Brain microvascular endothelial cell (primary cell): ENCODE measurements around the gene ZNF254.

ENCODE experiments used
- DNase-seq: peaks from one replicate; pipeline ENCODE4 v3.0.0-alpha.2; 2020
- H3K27ac ChIP-seq: fragments of 250-450 bp; sonication (Bioruptor Pico); 2 replicates; pipeline ENCODE4 v1.5.1; 2020; ENCODE audit warnings: mild to moderate bottlenecking, moderate library complexity
- H3K27me3 ChIP-seq: fragments of 250-450 bp; sonication (Bioruptor Pico); replicated peaks from 2 replicates; pipeline ENCODE4 v1.5.1; 2020; ENCODE audit warnings: mild to moderate bottlenecking
- H3K36me3 ChIP-seq: fragments of 250-450 bp; sonication (Bioruptor Pico); replicated peaks from 2 replicates; pipeline ENCODE4 v1.5.1; 2020; ENCODE audit warnings: mild to moderate bottlenecking
- H3K4me3 ChIP-seq: 2 replicates; pipeline ENCODE4 v1.5.1; 2011; ENCODE audit warnings: low read depth, mild to moderate bottlenecking, control low read depth, low read length, moderate library complexity
- in situ Hi-C: cut with HindIII; loops from 2 replicates; pipeline ENCODE4 v1.10.0; 2017; ENCODE audit warnings: low sequenced_read_pairs, low pct_ligation_motif_present
- TF ChIP-seq, protein P1 (sequence below): IDR thresholded peaks from 2 replicates; pipeline ENCODE4 v1.5.1; 2011; ENCODE audit warnings: low read depth, mild to moderate bottlenecking, moderate library complexity, low read length, control low read depth, inconsistent platforms; ENCODE audit errors: missing control alignments

The ZNF254 gene

GRCh38 chr19:24059563-24060295, 27.3 kb upstream of the ZNF254 start:
- Histone ChIP-seq H3K27ac (no peak overlapping the region), H3K4me3 (no peak overlapping the region), H3K36me3 (peaks cover 36% of the 10 kb centered on the region), H3K27me3 (no peaks in the 10 kb centered on the region)
- in situ Hi-C loops, result no loop called here
- TF ChIP-seq, protein P1, sequence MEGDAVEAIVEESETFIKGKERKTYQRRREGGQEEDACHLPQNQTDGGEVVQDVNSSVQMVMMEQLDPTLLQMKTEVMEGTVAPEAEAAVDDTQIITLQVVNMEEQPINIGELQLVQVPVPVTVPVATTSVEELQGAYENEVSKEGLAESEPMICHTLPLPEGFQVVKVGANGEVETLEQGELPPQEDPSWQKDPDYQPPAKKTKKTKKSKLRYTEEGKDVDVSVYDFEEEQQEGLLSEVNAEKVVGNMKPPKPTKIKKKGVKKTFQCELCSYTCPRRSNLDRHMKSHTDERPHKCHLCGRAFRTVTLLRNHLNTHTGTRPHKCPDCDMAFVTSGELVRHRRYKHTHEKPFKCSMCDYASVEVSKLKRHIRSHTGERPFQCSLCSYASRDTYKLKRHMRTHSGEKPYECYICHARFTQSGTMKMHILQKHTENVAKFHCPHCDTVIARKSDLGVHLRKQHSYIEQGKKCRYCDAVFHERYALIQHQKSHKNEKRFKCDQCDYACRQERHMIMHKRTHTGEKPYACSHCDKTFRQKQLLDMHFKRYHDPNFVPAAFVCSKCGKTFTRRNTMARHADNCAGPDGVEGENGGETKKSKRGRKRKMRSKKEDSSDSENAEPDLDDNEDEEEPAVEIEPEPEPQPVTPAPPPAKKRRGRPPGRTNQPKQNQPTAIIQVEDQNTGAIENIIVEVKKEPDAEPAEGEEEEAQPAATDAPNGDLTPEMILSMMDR, result no peak
- DNase-seq, result no peak

- Histone ChIP-seq H3K36me3 (peaks cover 35% of the 10 kb centered on the region), H3K27me3 (no peaks in the 10 kb centered on the region), H3K27ac (no peak overlapping the region), H3K4me3 (no peak overlapping the region)
- DNase-seq, result no peak
- in situ Hi-C loops, result no loop called here
- TF ChIP-seq, protein P1, result no peak
Observed at GRCh38 chr19:24060687-24061356, 26.2 kb upstream of the ZNF254 start.

DNA sequence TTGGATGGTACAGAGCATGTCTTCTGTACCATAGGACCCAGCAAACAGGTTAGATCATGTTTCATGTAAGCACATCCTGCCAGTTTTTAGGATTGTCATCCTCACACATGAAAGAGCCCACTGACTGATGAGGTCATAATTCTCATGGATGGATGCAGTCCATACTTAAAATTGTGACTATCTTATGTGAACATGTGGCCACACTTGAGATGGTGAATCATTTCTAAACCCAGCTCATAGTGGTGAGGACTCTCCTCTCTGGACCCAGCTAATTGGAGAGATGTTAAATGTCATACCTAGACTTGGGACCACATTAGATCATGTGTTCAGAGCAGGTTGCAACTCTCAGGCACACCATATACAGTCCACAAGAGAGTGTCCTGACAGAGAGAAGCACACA, 24.8 kb upstream of the ZNF254 start:
- no peak overlapping the region for H3K4me3 ChIP-seq
- no peak for DNase-seq
- no peaks in the 10 kb centered on the region for H3K27me3 ChIP-seq
- in situ Hi-C loops, result no loop called here
- no peak overlapping the region for H3K27ac ChIP-seq
- H3K36me3 ChIP-seq, result peaks cover 23% of the 10 kb centered on the region
- TF ChIP-seq, protein P1, result no peak

DNA sequence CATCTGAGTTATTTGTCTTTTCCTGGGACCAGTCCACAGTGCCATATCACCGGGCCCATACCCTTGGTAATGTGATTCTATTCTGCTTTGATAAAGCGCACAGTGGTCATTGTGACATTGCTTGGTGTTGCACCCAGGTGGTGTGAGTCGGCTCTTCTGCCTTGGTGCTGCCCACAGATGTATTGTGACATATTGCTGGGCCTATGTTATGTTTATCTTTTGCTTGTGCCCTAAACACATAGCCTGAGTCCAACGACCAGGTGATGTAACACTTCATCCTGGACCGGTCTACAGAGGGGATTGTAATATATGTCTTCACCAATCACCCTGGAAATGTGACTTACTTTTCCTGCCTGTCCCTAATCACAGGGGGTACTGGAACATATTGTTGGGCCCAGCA, 23.7 kb upstream of the ZNF254 start:
- Histone ChIP-seq H3K27ac (no peak overlapping the region), H3K27me3 (no peaks in the 10 kb centered on the region), H3K36me3 (peaks cover 18% of the 10 kb centered on the region), H3K4me3 (no peak overlapping the region)
- DNase-seq, result no peak
- in situ Hi-C loops, result no loop called here
- TF ChIP-seq, protein P1, result no peak

GRCh38 chr19:24064175-24064574, 22.8 kb upstream of the ZNF254 start:
- TF ChIP-seq, protein P1, result no peak
- in situ Hi-C loops, result no loop called here
- Histone ChIP-seq H3K27ac (no peak overlapping the region), H3K36me3 (peaks cover 18% of the 10 kb centered on the region), H3K4me3 (no peak overlapping the region), H3K27me3 (no peaks in the 10 kb centered on the region)
- no peak for DNase-seq
